Trophoblast cell (in vitro differentiated cells and primary cell): Measurements from ENCODE around the gene VTI1A.

ENCODE experiments used
- DNase-seq, 2 donors: peaks; one replicate each; pipeline ENCODE4 v3.0.0-alpha.2; 2016
- H2AFZ ChIP-seq: 2 replicates; pipeline ENCODE4 v1.6.1; 2013; ENCODE audit warnings: low read length, moderate library complexity, mild to moderate bottlenecking; ENCODE audit not compliant: insufficient read depth, poor library complexity
- H2AK5ac ChIP-seq: 2 replicates; pipeline ENCODE4 v1.6.1; 2013; ENCODE audit warnings: mild to moderate bottlenecking, low read length
- H2BK120ac ChIP-seq: 2 replicates; pipeline ENCODE4 v1.6.1; 2013; ENCODE audit warnings: low read length, mild to moderate bottlenecking, moderate library complexity; ENCODE audit not compliant: insufficient read depth, poor library complexity
- H2BK12ac ChIP-seq: 2 replicates; pipeline ENCODE4 v1.6.1; 2013; ENCODE audit warnings: mild to moderate bottlenecking, low read length, moderate library complexity
- H2BK5ac ChIP-seq: 2 replicates; pipeline ENCODE4 v1.6.1; 2013; ENCODE audit warnings: low read length, low read depth, moderate library complexity, mild to moderate bottlenecking; ENCODE audit not compliant: poor library complexity
- H3K14ac ChIP-seq: 2 replicates; pipeline ENCODE4 v1.6.1; 2013; ENCODE audit warnings: mild to moderate bottlenecking, low read length
- H3K18ac ChIP-seq: 2 replicates; pipeline ENCODE4 v1.6.1; 2013; ENCODE audit warnings: mild to moderate bottlenecking, low read length
- H3K23ac ChIP-seq: 2 replicates; pipeline ENCODE4 v1.6.1; 2013; ENCODE audit warnings: low read length
- H3K27ac ChIP-seq: 2 replicates; pipeline ENCODE4 v1.5.1; 2013; ENCODE audit warnings: low read depth, mild to moderate bottlenecking, inconsistent platforms, low read length, moderate library complexity
- H3K27me3 ChIP-seq: 2 replicates; pipeline ENCODE4 v1.6.1; 2013; ENCODE audit warnings: inconsistent platforms, mild to moderate bottlenecking, low read length, moderate library complexity; ENCODE audit not compliant: insufficient read depth
- H3K36me3 ChIP-seq, 2 experiments: 1 replicate in 1 of 2; 2 replicates in 1 of 2; pipeline ENCODE4 v1.6.1; 2013; ENCODE audit warnings: low read length in 2 of 2, mild to moderate bottlenecking in 2 of 2, moderate library complexity in 1 of 2; ENCODE audit not compliant: insufficient read depth in 2 of 2, control insufficient read depth in 1 of 2
- H3K4ac ChIP-seq: 2 replicates; pipeline ENCODE4 v1.6.1; 2013; ENCODE audit warnings: low read depth, mild to moderate bottlenecking, low read length, moderate library complexity
- H3K4me1 ChIP-seq, 2 experiments: 1 replicate in 1 of 2; 2 replicates in 1 of 2; pipeline ENCODE4 v1.6.1; 2013; ENCODE audit warnings: low read length in 2 of 2, mild to moderate bottlenecking in 2 of 2, moderate library complexity in 1 of 2; ENCODE audit not compliant: insufficient read depth in 2 of 2, control insufficient read depth in 1 of 2
- H3K4me2 ChIP-seq: 2 replicates; pipeline ENCODE4 v1.6.1; 2013; ENCODE audit warnings: inconsistent platforms, mild to moderate bottlenecking, low read length, moderate library complexity
- H3K4me3 ChIP-seq: 2 replicates; pipeline ENCODE4 v1.5.1; 2013; ENCODE audit warnings: mild to moderate bottlenecking, low read depth, low read length, inconsistent platforms
- H3K79me1 ChIP-seq: one replicate; pipeline ENCODE4 v1.6.1; 2013; ENCODE audit warnings: low read length
- H3K79me2 ChIP-seq: 2 replicates; pipeline ENCODE4 v1.6.1; 2013; ENCODE audit warnings: low read length, mild to moderate bottlenecking; ENCODE audit not compliant: control insufficient read depth, insufficient read depth, poor library complexity
- H3K9ac ChIP-seq: 2 replicates; pipeline ENCODE4 v1.6.1; 2013; ENCODE audit warnings: mild to moderate bottlenecking, low read length
- H3K9me3 ChIP-seq: 2 replicates; pipeline ENCODE4 v1.6.1; 2013; ENCODE audit warnings: low read depth, mild to moderate bottlenecking, control low read depth, inconsistent platforms, low read length; ENCODE audit not compliant: insufficient read depth
- H4K12ac ChIP-seq: 2 replicates; pipeline ENCODE4 v1.6.1; 2013; ENCODE audit warnings: low read depth, mild to moderate bottlenecking, low read length, moderate library complexity
- H4K8ac ChIP-seq: 2 replicates; pipeline ENCODE4 v1.6.1; 2013; ENCODE audit warnings: low read depth, mild to moderate bottlenecking, low read length, moderate library complexity
- H4K91ac ChIP-seq: one replicate; pipeline ENCODE4 v1.6.1; 2013; ENCODE audit warnings: low read depth, mild to moderate bottlenecking, low read length, moderate library complexity
- WGBS: extraction: QIAGEN DNeasy Blood & Tissue Kit; methylation state at CpG from one replicate; pipeline ENCODE4 v1.1.7; 2013; ENCODE audit warnings: missing lambda C conversion rate; ENCODE audit not compliant: insufficient read length, insufficient coverage; ENCODE audit errors: extremely low coverage; 5-methylcytosine and 5-hydroxymethylcytosine counted together

The VTI1A gene

GRCh38 chr10:112502536-112502935, 55.5 kb downstream of the VTI1A start:
- Histone ChIP-seq H3K9ac (no peak overlapping the region), H3K79me1 (no peaks in the 10 kb centered on the region), H3K36me3 (no peaks in the 10 kb centered on the region), H3K27me3 (no peaks in the 10 kb centered on the region), H2AFZ (no peak overlapping the region), H2BK5ac (no peak overlapping the region), H3K14ac (no peak overlapping the region), H3K4ac (no peak overlapping the region), H3K4me1 (no peaks in the 10 kb centered on the region), H4K91ac (no peak overlapping the region), H3K4me3 (no peak overlapping the region), H3K18ac (no peak overlapping the region), H3K9me3 (no peaks in the 10 kb centered on the region), H3K4me2 (no peak overlapping the region), H4K12ac (no peak overlapping the region), H4K8ac (no peak overlapping the region), H3K23ac (no peak overlapping the region), H3K79me2 (no peaks in the 10 kb centered on the region), H2BK120ac (no peak overlapping the region), H2AK5ac (no peak overlapping the region), H2BK12ac (no peak overlapping the region), H3K27ac (no peak overlapping the region)
- no CpG with 5 or more reads among the region's 2 CpGs for WGBS
- DNase-seq: no peak

DNA sequence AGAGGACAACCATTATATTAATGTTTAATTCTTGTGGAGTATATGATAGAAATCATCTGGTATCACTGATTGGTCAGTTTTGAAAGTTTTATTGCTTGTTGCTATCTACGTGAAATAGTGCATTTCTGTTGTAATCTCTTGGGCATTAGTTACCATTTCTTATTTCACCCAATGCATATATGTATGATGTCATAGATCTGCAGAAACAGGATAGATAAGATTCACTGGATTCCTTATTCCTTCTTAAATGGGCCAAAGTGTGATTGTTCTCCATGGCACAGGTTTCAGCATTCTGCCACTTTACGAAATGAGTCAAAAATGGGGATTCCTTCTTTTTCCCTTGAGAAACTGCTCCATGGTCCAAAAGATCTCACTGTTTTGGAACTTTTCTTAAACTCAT, 56.6 kb downstream of the VTI1A start:
- Histone ChIP-seq H3K9me3 (no peaks in the 10 kb centered on the region), H2BK12ac (no peak overlapping the region), H2AFZ (no peak overlapping the region), H4K12ac (no peak overlapping the region), H3K79me1 (no peaks in the 10 kb centered on the region), H3K4me3 (no peak overlapping the region), H4K91ac (no peak overlapping the region), H3K9ac (no peak overlapping the region), H2AK5ac (no peak overlapping the region), H2BK5ac (no peak overlapping the region), H3K4ac (no peak overlapping the region), H3K27ac (no peak overlapping the region), H3K23ac (no peak overlapping the region), H3K27me3 (no peaks in the 10 kb centered on the region), H3K18ac (no peak overlapping the region), H3K79me2 (no peaks in the 10 kb centered on the region), H3K4me2 (no peak overlapping the region), H3K14ac (no peak overlapping the region), H4K8ac (no peak overlapping the region), H3K36me3 (no peaks in the 10 kb centered on the region), H3K4me1 (no peaks in the 10 kb centered on the region), H2BK120ac (no peak overlapping the region)
- DNase-seq: peak in 1 of 2 donors; percentile 67
- whole genome bisulfite sequencing: no CpG with 5 or more reads among the region's 2 CpGs

DNA sequence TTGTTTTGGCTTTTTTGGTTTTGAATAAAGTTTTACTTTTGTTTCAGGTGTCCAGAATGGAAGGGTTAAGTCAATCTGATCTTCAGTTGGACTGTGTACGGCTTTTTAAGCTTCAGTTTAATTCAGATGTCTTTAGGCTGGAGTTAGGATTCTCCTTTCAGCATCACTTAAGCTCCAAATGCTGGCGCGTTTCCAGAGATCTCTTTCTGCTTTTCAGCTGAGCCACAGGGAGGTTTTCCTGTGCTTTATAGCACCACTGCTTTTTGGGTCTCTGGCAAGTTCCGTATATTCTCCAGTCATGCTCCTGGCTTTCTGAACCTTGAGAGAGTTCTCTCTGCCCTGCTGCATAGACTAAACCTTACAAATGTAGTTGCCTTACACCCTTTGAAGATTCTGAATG, 60.0 kb downstream of the VTI1A start:
- Histone ChIP-seq H3K79me2 (no peaks in the 10 kb centered on the region), H3K4me1 (no peaks in the 10 kb centered on the region), H3K18ac (no peak overlapping the region), H3K4me2 (no peak overlapping the region), H3K14ac (no peak overlapping the region), H3K27me3 (no peaks in the 10 kb centered on the region), H2BK12ac (no peak overlapping the region), H4K12ac (no peak overlapping the region), H4K91ac (no peak overlapping the region), H3K9ac (no peak overlapping the region), H2BK5ac (no peak overlapping the region), H3K4me3 (no peak overlapping the region), H4K8ac (no peak overlapping the region), H3K9me3 (no peaks in the 10 kb centered on the region), H3K79me1 (no peaks in the 10 kb centered on the region), H3K4ac (no peak overlapping the region), H3K27ac (no peak overlapping the region), H2BK120ac (no peak overlapping the region), H2AFZ (no peak overlapping the region), H3K36me3 (no peaks in the 10 kb centered on the region), H3K23ac (no peak overlapping the region), H2AK5ac (no peak overlapping the region)
- no peak for DNase-seq
- WGBS: no CpG with 5 or more reads among the region's 4 CpGs

DNA sequence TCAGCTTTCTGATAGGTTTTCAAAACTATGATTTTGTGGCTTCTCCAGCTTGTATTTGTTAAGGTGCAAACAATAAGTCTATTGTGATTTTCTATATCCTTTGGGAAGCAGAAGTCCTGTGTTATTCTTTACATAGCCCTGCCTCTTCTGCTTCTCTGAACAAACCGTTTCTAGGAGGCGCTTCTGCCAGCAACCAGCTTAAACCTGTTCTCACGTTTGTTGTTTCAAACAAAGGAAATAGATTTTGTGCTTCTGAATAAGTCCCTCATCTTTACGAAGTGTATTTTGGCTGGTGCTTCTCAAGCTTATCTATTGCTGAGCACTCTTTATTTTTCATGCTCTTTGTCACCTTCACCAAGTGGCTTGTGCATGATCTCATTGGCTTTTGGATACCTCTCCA, 61.0 kb downstream of the VTI1A start:
- Histone ChIP-seq H4K8ac (no peak overlapping the region), H3K27me3 (no peaks in the 10 kb centered on the region), H3K4me1 (no peaks in the 10 kb centered on the region), H3K27ac (no peak overlapping the region), H3K4ac (no peak overlapping the region), H2BK5ac (no peak overlapping the region), H2BK120ac (no peak overlapping the region), H3K79me1 (no peaks in the 10 kb centered on the region), H2AK5ac (no peak overlapping the region), H2AFZ (no peak overlapping the region), H4K12ac (no peak overlapping the region), H3K4me3 (no peak overlapping the region), H3K79me2 (no peaks in the 10 kb centered on the region), H3K4me2 (no peak overlapping the region), H4K91ac (no peak overlapping the region), H3K9me3 (no peaks in the 10 kb centered on the region), H3K14ac (no peak overlapping the region), H3K9ac (no peak overlapping the region), H3K23ac (no peak overlapping the region), H3K18ac (no peak overlapping the region), H3K36me3 (no peaks in the 10 kb centered on the region), H2BK12ac (no peak overlapping the region)
- WGBS: no CpG with 5 or more reads among the region's 4 CpGs
- no peak for DNase-seq
